NCI-H345 treated with DMSO at 0.1 percent for 48 hours (cell line): ENCODE data around the gene PLAA.
A peak's percentile ranks its signal among the peaks of the same experiment; 100 is the strongest.
"Not testable (repeated sequence)": the region's sequence is repeated elsewhere in the genome, so short reads cannot be mapped to it uniquely, and the experiment has no call there.

ENCODE experiments used
- DNase-seq: peaks from one replicate; lab custom pipeline; 2025; ENCODE audit not compliant: unreplicated experiment; lab: John Stamatoyannopoulos, UW

PLAA gene

DNA sequence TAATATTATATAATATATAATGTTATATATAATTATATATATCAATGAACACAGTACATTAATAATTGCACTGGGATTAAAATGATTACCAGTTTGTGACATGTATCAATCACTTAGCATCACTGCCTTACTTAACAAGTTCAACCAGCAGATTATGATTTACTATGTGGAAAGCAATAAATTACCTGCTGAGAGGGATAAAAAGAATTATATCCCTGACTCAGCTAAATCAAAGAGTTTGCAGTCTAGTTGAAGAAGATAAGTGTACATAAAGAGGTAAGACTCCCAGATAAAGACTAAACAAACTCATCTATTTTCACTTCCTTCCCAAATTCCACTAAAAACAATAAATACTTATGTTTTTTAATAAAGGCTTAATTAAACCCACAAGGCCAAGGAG, 11.2 kb downstream of the PLAA start:
- no peak for DNase-seq

DNA sequence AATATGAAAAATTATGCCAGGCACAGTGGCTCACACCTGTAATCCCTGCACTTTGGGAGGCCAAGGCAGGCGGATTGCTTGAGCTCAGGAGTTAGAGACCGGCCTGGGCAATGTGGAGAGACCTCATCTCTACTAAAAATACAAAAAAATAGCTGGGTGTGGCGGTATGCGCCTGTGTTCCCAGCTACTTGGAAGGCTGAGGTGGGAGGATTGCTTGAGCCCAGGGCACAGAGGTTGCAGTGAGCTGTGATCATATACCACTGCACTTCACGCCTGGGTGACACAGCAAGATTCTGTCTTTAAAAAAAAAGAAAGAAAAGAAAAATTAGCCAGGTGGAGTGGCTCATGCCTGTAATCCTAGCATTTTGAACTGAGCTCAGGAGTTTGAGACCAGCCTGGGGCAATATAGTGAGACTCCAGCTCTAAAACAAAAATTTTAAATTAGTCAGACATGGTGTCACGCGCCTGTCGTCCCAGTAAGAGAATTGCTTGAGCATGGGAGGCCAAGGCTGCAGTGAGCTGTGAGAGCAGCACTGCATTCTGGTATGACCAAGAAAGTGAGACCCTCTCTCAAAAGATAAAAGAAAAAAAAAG, 18.0 kb downstream of the PLAA start:
- DNase-seq = no peak

DNA sequence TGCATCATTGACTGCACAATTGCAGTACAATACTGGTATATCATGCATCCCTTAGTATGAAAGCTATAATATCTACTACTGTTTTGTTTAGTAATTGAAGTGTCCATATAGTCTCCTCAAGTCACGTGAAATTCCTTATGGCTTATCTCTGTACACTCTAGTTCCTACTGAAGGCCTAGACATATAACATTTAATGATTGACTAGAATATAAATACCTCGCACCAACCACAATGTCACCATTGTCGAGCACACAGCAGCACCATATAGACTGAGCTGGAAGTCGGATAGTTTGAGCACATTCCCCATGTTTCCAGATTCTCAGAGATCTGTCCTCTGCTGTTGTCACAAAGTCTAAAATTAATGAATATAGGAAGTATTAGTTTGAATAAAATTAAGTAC, 21.4 kb downstream of the PLAA start:
- no peak for DNase-seq

DNA sequence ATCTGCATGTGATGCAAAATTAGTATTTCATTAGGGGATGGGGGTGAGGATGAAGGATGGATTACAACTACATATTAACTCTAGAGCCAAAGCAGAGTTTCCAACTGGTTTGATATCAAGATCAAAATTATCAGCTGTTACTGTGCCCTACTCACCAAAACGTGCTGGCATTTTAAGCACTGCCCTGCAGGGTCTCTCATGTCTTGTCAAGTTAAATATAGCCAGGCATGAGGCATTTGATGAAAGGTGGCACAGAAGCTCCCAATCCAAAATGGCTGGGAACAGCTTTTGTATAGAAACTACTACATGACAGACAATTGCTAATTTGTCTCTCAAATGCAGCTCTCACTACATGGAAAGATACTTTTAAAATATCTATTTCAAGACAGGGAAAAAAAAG, 27.3 kb downstream of the PLAA start:
- DNase-seq = no peak

DNA sequence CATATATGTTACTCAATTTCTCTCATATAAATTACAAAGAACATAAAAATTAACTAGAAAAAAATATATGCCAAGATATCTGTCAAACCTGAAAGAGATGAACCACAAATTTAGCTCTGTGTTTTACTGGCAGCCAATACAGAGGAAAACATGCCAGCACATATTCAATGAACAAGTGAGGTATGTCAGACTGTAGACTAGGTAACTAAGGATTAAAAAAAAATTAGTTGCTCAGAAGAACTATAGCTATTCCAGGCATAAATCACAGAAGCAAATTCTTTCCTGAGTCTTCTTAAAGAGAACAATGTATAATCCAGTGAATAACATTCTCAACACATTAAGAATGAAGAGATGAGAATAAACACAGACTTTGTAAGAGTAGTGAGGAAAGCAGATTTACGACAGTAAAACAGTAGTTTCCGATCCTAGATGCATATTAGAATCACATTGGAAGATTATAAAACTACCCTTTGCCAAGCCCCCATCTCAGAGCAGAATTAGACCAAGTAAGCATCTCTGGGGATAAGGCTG, 33.8 kb downstream of the PLAA start:
- DNase-seq = no peak

DNA sequence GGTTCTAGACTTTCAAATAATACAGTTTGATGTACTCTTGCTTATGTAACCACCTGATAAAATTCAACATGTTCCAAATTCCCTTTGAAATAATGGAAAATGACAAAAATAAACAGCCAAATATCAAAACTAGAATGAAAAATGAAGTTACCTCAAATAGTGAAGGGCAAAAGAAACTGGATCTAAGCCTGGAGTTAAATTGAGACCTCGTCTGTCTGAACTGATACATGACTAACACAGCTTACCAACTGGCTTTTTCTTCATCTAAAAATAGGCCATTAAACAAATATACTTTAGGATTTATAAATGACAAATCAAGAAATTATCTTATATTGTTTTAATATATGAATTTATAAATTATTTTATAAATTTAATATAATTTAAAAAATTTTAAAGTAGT, 42.4 kb downstream of the PLAA start:
- no peak for DNase-seq

DNA sequence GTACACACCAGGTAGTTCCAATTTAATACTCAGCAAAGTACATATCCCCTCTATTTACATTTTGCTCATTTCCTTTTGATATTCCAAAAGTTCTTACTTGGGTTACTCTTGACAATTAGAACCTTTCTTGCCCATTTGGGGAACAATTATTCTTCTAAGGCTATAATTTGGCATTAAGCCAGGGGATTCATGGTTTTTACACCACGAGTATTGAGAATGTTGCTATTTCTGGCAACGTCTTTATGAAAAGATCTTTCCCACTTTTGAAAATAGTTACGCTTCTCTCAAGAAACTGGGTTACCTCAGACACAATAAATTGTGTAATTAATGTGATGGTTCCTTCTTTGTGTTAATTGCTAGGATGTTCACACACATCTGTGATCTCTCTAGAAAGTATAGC, 43.0 kb downstream of the PLAA start:
- DNase-seq = no peak

DNA sequence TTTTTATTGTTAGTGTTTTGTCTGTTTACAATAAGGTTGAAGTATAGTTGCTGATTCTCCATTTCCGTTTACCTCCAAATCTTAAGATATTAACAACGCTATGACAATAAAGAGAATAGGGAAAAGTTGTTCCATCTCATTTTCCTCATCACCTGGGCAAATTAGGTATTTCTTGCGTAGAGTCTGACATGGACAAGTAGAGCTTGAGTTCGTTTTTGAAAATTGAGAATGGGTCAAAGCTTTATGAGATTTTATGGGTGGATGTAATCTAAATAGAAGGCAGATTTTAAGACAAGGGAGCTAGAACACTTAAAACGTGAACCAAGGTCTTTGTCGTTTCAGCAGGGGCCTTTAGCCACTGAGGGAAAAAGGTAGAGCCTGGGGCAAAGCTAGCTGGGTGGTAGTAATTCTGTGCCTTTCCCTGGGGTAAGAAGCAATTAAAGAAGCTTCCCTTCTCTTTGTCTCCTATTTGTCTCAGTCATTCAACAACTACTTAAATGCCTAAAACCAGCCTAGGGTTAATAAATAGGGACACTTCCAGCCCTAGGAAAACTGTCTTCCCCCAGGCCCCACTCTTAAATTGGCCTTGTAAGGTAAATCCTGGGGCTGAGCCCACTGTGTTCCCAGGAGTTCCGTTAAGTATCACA, 53.9 kb downstream of the PLAA start:
- no peak for DNase-seq

DNA sequence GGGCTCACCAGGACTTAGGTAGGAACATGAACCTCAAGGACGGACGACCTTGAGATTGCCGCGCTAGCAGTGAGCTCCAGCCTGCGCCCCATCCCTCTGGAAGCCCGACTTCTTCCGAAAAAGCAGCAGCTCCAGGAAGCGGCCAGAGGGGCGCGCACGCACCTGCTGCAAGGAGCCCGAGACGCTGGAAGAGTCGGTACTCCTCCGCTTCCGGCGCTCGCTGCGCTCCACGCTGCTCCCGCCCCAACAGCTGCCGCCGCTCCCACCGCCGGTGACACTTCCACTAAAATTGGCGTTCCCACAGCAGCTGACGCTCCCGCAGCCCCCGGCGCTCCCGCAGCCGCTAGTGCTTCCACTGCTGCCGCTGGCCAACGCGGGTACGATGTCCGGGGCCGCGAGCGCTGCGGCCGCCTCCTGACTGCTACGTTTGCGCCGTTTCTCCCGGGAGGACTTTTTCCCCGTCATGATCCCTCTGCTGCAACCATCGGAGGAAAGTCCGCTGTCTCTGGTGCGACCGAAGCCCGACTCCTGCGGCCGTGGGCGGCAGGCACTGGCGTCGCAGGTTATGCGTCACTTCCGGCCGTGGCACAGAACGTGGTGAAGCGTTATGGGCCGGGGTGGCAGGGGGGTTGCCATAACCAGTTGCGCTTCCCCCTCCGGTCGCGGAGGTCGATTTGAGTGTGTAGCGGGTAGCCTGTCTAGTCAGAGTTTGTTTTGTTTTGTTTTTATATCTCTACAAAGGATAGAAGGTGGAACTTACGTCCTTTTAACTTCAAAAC, 54.6 kb downstream of the PLAA start, which contains the start of gene CAAP1:
TSS of gene CAAP1 (minus strand) at position 552 of the 779 bp plus-strand sequence. CDS start at position 465, 87 bp downstream.
- peak; percentile 83 for DNase-seq

DNA sequence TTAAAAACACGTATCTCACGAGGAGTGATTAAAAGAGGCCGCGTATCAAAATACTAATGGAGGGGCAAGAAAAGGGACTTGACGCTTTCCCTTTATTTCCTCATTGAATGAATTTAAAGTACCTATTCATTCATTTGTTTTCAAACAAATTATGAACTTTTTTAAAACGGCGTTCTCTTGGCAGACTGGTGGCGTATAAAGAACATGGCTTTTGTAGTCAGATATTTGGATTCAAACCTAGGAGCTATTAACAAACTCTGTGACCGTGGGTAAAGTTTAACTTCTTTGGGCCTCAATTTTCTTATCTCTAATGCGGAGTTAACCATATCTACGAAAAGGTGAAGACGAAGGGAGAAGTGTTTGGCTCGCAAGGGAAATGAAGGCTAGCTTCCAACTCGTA, 55.3 kb downstream of the PLAA start:
- DNase-seq = peak; percentile 16

DNA sequence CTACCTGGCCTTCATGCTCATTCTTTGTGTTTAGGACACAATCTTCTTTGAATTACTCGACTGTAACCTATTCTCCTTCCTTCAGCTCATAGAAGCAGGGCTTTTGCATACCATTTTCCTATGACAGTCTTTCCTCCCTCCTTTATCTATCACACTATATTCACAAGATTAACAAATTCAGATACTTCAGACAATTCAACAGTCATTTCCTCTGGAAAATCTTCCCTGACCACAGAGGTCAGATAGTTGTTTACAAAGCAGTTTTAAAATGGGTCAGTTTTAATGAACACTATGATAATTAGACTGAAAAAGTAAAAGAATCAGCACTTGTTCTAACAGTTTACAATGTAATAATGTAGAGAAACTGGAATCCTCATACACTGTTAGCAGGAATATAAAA, 58.8 kb downstream of the PLAA start:
- DNase-seq = no peak

DNA sequence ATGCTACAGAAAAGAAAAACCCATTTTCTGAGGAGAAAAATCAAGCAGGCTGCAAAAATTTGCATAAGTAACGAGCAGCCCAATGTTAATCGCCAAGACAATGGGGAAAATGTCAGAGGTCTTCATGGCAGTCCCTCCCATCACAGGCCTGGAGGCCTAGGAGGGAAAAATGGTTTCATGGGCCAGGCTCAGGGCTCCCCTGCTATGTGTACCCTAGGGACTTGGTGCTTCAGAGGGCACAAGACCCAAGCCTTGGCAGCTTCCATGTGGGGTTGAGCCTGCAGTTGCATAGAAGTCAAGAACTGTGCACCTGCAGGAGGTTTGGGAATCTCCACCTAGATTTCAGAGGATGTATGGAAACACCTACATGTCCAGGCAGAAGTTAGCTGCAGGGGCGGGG, 64.9 kb downstream of the PLAA start:
- DNase-seq = no peak

DNA sequence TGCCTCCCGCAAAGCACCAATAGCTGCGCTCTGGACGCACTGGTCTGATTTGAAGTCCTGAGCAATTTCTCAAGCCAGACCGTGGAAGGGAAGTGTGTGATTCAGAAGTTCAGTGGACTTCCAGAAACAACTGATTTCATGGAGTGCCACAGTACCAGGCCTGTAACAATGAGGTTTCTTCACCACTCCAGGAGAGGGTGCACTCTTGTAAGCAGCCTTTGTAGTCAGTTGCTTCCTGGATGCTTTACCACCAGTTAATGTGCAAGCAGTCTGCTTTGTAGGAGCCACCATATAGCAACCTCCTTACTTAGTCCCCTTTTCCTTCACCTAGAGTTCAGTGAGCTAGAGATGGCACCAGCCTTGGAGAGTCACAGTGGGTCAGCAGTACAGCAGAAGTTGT, 66.8 kb downstream of the PLAA start:
- DNase-seq = no peak

DNA sequence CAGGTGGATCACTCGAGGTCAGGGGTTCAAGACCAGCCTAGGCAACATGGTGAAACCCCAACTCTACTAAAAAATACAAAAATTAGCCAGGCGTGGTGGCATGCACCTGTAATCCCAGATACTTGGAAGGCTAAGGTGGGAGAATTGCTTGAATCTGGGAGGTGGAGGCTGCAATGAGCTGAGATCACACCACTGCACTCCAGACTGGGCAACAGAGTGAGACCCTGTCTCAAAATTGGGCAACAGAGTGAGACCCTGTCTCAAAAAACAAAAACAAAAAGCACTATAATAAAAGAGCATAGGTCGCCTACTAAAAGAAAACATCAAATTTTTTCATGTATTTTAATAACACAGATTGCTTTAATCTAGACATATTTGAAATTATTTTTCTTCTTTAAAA, 71.9 kb downstream of the PLAA start:
- not testable (repeated sequence) for DNase-seq

DNA sequence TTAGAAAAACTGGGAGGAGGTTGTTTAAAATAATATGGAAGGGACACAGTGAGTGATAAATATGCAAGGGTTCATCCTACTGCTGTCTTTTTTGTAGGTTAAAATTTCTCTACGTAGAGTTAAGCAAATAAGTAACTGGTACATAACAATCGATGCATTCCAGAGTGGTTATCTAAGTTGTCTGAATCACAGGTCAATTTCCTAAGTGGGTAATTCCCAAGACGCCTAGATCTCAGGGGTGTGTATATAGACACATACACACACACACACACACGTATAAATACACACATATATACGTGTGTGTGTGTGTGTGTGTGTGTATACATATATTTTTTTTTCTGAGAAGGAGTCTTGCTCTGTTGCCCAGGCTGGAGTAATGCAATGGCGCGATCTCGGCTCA, 76.8 kb downstream of the PLAA start:
- DNase-seq = no peak

DNA sequence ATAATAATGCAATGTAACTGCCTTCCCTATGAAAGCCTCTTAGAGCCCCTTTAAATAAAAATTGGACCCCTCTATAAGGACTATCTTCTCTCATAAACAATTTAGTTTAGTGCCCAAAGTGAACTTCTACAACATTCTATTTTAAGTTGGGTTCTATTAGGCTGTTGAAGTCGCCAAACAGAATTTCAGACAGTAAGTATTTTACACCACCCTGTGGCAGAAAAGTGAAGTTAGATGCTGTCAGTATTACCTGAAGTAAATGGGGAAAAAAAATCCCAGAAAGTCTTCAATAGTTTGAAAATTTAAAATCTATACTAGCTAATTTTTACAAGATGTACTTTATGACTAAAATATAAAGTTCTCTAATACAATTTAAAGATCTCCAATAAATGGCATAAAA, 84.0 kb downstream of the PLAA start:
- no peak for DNase-seq

DNA sequence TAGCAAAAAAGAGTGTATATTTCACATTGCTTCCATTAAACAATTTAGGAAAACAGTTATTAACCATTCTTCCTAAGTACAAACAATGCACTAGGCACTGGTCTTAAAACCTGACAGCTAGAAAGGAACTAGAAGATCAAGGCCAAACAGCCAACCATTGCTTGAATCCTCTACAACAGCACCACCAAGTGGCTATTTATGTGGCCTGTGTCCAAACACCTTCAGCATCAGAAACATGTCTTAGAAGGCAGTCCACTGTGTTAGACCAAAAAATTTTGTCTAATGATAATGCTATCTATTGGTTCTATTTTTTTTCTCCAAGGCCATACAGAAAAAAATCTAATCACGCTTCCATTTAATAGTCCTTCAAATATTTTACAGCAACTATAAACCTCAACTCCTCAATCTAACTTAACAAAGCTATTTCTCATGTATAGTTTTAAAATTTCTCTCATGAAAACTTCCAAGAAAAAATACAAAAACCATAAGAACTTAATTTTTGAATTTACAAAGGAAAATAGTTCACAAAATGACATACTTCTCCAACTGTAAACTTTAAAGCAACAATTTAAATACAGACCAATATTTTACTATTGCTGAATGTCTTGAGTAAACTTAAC, 90.5 kb downstream of the PLAA start:
- peak; percentile 3 for DNase-seq
